ENCODE measurements around the gene DOC2A. TPM values are rescaled to one million over a fixed set of nuclear protein-coding genes. Genes with fewer than 3 reads are reported as not detected.

Gene DOC2A
- total and polyA plus RNA-seq, 10 of the 15 experiments (the other 5 are each of a cell fraction or from before 2014, with no cell fraction given) = 0.06 to 0.17 (median 0.12) TPM; not detected in 6

GRCh38 chr16:30033270-30033669 is 22.4 kb upstream of the DOC2A start:
- ATAC-seq = peak; percentile 44
- TF ChIP-seq TCF7 (IDR thresholded peaks at IDR 0.05; ENCODE audit: borderline replicate concordance) = no peak
- TF ChIP-seq CHD1 (IDR thresholded peaks at IDR 0.05; ENCODE audit: low read depth, low read length) = no peak
- TF ChIP-seq GABPA (IDR thresholded peaks at IDR 0.05; ENCODE audit: low read depth) = no peak
- no peak for TF ChIP-seq CBX5 (IDR thresholded peaks at IDR 0.05; ENCODE audit: low read depth)
- TF ChIP-seq SKIL (IDR thresholded peaks at IDR 0.05; ENCODE audit: low read depth, poor library complexity, severe bottlenecking) = no peak
- TF ChIP-seq SMAD1 (IDR thresholded peaks at IDR 0.05; ENCODE audit: low read depth, partially characterized antibody) = no peak
- peak in 1 of 2 experiments; percentile 65; a peak in 2 of 4 replicates for TF ChIP-seq SRF (IDR thresholded peaks at IDR 0.05; ENCODE audit: low read depth in 2 of 2, low read length in 2 of 2)
- TF ChIP-seq SP1 (IDR thresholded peaks at IDR 0.05; ENCODE audit: low read depth, low read length) = no peak
- TF ChIP-seq, protein P1, sequence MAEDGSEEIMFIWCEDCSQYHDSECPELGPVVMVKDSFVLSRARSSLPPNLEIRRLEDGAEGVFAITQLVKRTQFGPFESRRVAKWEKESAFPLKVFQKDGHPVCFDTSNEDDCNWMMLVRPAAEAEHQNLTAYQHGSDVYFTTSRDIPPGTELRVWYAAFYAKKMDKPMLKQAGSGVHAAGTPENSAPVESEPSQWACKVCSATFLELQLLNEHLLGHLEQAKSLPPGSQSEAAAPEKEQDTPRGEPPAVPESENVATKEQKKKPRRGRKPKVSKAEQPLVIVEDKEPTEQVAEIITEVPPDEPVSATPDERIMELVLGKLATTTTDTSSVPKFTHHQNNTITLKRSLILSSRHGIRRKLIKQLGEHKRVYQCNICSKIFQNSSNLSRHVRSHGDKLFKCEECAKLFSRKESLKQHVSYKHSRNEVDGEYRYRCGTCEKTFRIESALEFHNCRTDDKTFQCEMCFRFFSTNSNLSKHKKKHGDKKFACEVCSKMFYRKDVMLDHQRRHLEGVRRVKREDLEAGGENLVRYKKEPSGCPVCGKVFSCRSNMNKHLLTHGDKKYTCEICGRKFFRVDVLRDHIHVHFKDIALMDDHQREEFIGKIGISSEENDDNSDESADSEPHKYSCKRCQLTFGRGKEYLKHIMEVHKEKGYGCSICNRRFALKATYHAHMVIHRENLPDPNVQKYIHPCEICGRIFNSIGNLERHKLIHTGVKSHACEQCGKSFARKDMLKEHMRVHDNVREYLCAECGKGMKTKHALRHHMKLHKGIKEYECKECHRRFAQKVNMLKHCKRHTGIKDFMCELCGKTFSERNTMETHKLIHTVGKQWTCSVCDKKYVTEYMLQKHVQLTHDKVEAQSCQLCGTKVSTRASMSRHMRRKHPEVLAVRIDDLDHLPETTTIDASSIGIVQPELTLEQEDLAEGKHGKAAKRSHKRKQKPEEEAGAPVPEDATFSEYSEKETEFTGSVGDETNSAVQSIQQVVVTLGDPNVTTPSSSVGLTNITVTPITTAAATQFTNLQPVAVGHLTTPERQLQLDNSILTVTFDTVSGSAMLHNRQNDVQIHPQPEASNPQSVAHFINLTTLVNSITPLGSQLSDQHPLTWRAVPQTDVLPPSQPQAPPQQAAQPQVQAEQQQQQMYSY (CRISPR knock-in tag; IDR thresholded peaks at IDR 0.05) = no peak
- TF ChIP-seq ZBED1 (IDR thresholded peaks at IDR 0.05; ENCODE audit: borderline replicate concordance) = no peak
- TF ChIP-seq NFYA (IDR thresholded peaks at IDR 0.05; ENCODE audit: borderline replicate concordance, low read depth, low read length) = no peak
- TF ChIP-seq TAF1 (IDR thresholded peaks at IDR 0.05; ENCODE audit: borderline replicate concordance, low read depth, low read length) = no peak
- no peak for TF ChIP-seq TBL1XR1 (IDR thresholded peaks at IDR 0.05; ENCODE audit: low read depth, low read length)
- TF ChIP-seq CUX1 (IDR thresholded peaks at IDR 0.05; ENCODE audit: insufficient replicate concordance, low read depth, low read length) = no peak

More at GRCh38 chr16:30033270-30033669, 22.4 kb upstream of the DOC2A start:
- H3K79me2 ChIP-seq (ENCODE audit: control insufficient read depth, insufficient read depth, low read length) = no peaks in the 10 kb centered on the region
- ChIA-PET SMC1A (ENCODE audit: uncharacterized antibody, unreplicated experiment) (interaction anchor here (0.6 to 1.3 kb wide), 5 partner anchors 10 to 92 kb away, joined by 3 read pairs; partner anchors contain the start of gene C16orf92), CTCF (interaction anchor here (0.6 to 2.3 kb wide), 16 partner anchors 8 to 165 kb away, joined by 3 to 21 read pairs (median 4); partner anchors contain the start of genes ALDOA, C16orf92, HIRIP3 and INO80E), POLR2A (no interaction called here), RAD21 (ENCODE audit: unreplicated experiment) (interaction anchor here (0.6 to 2.7 kb wide), 4 partner anchors 16 to 580 kb away, joined by 3 to 9 read pairs (median 4); no protein-coding TSS in a partner anchor)
- H2AFZ ChIP-seq (ENCODE audit: control insufficient read depth, low read depth, low read length) = no peak overlapping the region
- no peak for DNase-seq (ENCODE audit: low read depth, low spot score)
- no peak overlapping the region for H3K27ac ChIP-seq (ENCODE audit: control insufficient read depth, insufficient read depth)
- H3K4me3 ChIP-seq = no peak overlapping the region
- no peaks in the 10 kb centered on the region for H3K9me3 ChIP-seq (replicated peaks; ENCODE audit: control insufficient read depth, insufficient read depth, low read length)
- peak overlapping the region; percentile 71 for H3K4me2 ChIP-seq (ENCODE audit: control insufficient read depth, insufficient read depth)
- H3K4me1 ChIP-seq (ENCODE audit: control insufficient read depth, insufficient read depth, low read length) = peaks cover 13% of the 10 kb centered on the region
- no TSS peak for BruUV-seq (replicated peaks)
- no peaks in the 10 kb centered on the region for H3K36me3 ChIP-seq (ENCODE audit: control insufficient read depth in 2 of 2, insufficient read depth in 2 of 2, low read length in 1 of 2)
- peaks cover 6 to 10% of the 10 kb centered on the region in 2 experiments; a peak in 3 of 4 replicates for H3K27me3 ChIP-seq (replicated peaks in 1 of 2; ENCODE audit: control insufficient read depth in 2 of 2, insufficient read depth in 2 of 2, low read length in 1 of 2)
- in situ Hi-C loops (cut with MboI) = no loop called here
- H4K20me1 ChIP-seq (ENCODE audit: control insufficient read depth, insufficient read depth) = no peaks in the 10 kb centered on the region
- intact Hi-C loops (cut with micrococcal nuclease; ENCODE audit: unreplicated experiment) = no loop called here
- no peak overlapping the region for H3K9ac ChIP-seq (ENCODE audit: control insufficient read depth, insufficient read depth, low read length)
- FAIRE-seq = no peak
- 6% methylated on average over 6 of the region's 7 CpGs for WGBS (ENCODE audit: insufficient coverage, insufficient replicate concordance, low lambda C conversion rate, missing lambda C conversion rate)

Measured in GM12878 (cell line).